ENCODE measurements around the gene CBLB. TPM values are rescaled to one million over a fixed set of nuclear protein-coding genes. Genes with fewer than 3 reads are reported as not detected.

The CBLB gene
- total RNA-seq, 2 donors from 2014 or later, result 20.2 to 34.5 TPM

DNA sequence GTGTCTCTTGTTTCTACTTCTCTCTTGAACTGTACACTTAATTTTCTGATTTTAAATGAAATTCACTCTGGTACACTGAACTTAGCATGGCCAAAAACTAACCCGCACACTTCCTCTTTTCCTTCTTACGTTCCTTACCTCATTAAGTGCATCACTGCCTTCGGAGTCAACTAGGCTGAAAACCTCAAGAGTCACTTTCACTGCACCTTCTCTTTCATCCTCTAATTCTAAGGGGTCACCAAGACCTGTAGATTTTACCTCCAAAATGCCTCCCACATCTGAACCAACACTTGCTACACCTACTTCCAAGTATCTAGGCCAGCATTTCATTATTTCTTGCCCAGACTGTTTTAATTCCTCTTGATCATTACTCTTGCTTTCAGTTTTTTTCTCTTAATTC is 6.6 kb downstream of the CBLB start:
- H3K4me1 ChIP-seq, result no peaks in the 10 kb centered on the region
- H3K27me3 ChIP-seq, result no peaks in the 10 kb centered on the region
- H3K36me3 ChIP-seq, result no peaks in the 10 kb centered on the region
- H3K27ac ChIP-seq, result no peak overlapping the region
- no peak for DNase-seq
- intact Hi-C loops (cut with DNase I), result loop anchor here (10.0 kb wide), 1 partner anchor 117 kb away; no protein-coding TSS in a partner anchor
- TF ChIP-seq, protein P1, sequence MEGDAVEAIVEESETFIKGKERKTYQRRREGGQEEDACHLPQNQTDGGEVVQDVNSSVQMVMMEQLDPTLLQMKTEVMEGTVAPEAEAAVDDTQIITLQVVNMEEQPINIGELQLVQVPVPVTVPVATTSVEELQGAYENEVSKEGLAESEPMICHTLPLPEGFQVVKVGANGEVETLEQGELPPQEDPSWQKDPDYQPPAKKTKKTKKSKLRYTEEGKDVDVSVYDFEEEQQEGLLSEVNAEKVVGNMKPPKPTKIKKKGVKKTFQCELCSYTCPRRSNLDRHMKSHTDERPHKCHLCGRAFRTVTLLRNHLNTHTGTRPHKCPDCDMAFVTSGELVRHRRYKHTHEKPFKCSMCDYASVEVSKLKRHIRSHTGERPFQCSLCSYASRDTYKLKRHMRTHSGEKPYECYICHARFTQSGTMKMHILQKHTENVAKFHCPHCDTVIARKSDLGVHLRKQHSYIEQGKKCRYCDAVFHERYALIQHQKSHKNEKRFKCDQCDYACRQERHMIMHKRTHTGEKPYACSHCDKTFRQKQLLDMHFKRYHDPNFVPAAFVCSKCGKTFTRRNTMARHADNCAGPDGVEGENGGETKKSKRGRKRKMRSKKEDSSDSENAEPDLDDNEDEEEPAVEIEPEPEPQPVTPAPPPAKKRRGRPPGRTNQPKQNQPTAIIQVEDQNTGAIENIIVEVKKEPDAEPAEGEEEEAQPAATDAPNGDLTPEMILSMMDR (IDR thresholded peaks at IDR 0.05), result no peak
- no peaks in the 10 kb centered on the region for H3K9me3 ChIP-seq
- no peak overlapping the region for H3K4me3 ChIP-seq
- H3K9ac ChIP-seq (ENCODE audit: low read depth in 2 of 2, low read length in 2 of 2), result no peak overlapping the region

DNA sequence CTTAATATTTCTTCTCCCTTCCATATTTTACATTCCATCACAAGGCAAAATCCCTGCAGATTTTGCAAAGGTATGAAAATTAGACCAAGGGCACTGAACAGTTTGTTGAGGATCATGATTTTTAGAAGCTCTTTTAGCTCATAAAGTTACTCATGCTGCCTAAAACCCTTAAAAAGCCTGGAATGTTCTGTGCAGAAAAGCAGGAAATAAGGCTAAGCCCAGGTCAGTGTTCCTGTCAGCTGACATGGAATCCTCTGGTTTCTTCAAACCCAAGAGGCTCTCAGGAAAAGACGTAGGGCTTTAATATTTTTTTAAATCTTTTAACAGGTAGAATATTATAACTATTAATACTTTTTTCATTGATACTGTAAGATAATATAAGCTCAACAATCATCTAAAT is 8.2 kb downstream of the CBLB start:
- no peak overlapping the region for H3K27ac ChIP-seq
- intact Hi-C loops (cut with DNase I), result loop anchor here (10.0 kb wide), 1 partner anchor 116 kb away; no protein-coding TSS in a partner anchor
- no peak overlapping the region for H3K4me3 ChIP-seq
- H3K36me3 ChIP-seq, result no peaks in the 10 kb centered on the region
- H3K9ac ChIP-seq (ENCODE audit: low read depth in 2 of 2, low read length in 2 of 2), result no peak overlapping the region
- H3K9me3 ChIP-seq, result no peaks in the 10 kb centered on the region
- DNase-seq, result no peak
- no peaks in the 10 kb centered on the region for H3K4me1 ChIP-seq
- no peaks in the 10 kb centered on the region for H3K27me3 ChIP-seq
- TF ChIP-seq, protein P1 (IDR thresholded peaks at IDR 0.05), result no peak

DNA sequence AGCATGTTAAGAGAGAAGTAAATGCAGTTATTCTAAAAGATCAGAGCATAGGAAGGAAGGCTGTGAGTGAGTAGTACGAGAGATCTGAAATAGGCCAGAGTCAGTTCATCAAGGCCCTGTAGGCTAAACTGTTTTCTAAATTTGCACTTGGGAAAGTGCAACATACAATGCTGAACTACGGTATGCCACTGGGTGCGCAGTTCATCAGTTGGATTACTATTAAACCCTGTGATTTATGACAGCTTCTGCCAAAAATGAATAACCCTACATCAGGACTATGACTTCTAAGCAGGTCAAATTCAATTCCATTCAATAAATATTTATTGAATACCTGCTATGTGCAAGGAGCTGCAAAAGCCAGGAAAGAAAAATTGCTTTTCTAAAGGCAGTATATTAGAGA is 10.8 kb downstream of the CBLB start:
- H3K9ac ChIP-seq (ENCODE audit: low read depth in 2 of 2, low read length in 2 of 2), result no peak overlapping the region
- intact Hi-C loops (cut with DNase I), result no loop called here
- no peaks in the 10 kb centered on the region for H3K9me3 ChIP-seq
- H3K36me3 ChIP-seq, result peaks cover 2% of the 10 kb centered on the region
- H3K4me3 ChIP-seq, result no peak overlapping the region
- no peak for DNase-seq
- H3K27ac ChIP-seq, result no peak overlapping the region
- H3K27me3 ChIP-seq, result no peaks in the 10 kb centered on the region
- no peaks in the 10 kb centered on the region for H3K4me1 ChIP-seq
- TF ChIP-seq, protein P1 (IDR thresholded peaks at IDR 0.05), result no peak

DNA sequence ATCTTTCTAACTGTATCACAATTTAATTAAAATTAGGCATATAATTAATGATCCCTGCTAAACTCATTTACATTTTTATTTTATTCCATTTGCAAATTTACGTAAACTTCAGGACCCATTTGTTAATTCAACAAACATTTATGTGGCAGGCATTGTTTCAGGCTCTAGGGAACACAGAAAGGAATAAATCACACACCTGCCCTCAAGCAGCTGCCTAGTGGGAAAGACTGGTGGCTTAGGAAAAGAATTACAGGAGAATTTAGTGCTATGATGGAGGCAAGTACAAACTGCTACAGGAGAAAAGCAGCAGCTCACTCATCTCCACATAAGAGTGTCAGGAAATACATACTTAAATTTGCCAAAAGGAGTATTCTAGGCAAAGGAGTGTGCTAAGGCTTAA is 11.2 kb downstream of the CBLB start:
- H3K36me3 ChIP-seq, result peaks cover 3% of the 10 kb centered on the region
- intact Hi-C loops (cut with DNase I), result no loop called here
- H3K4me3 ChIP-seq, result no peak overlapping the region
- no peak overlapping the region for H3K9ac ChIP-seq (ENCODE audit: low read depth in 2 of 2, low read length in 2 of 2)
- no peak for DNase-seq
- no peaks in the 10 kb centered on the region for H3K27me3 ChIP-seq
- H3K4me1 ChIP-seq, result no peaks in the 10 kb centered on the region
- H3K9me3 ChIP-seq, result no peaks in the 10 kb centered on the region
- H3K27ac ChIP-seq, result no peak overlapping the region
- TF ChIP-seq, protein P1 (IDR thresholded peaks at IDR 0.05), result no peak

DNA sequence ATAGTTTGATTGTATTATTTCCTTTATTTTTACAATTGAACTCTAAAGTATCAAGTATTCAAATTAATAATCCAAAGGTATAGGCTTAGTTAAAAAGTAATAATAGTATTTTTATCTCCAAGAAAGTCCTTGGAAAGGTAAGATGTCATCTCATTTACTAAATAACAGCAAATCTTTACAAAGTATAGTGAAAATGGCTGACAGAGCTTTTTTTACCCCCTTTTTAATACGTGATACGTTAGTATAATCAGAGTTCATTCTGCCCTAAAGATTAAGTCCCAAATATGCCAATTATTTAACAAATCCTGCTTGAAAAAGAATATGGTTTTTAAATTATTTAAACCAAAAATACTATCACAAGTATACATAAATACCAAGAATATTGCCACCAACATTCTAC is 12.2 kb downstream of the CBLB start:
- no peak overlapping the region for H3K27ac ChIP-seq
- no peak overlapping the region for H3K9ac ChIP-seq (ENCODE audit: low read depth in 2 of 2, low read length in 2 of 2)
- H3K9me3 ChIP-seq, result no peaks in the 10 kb centered on the region
- no peaks in the 10 kb centered on the region for H3K4me1 ChIP-seq
- TF ChIP-seq, protein P1 (IDR thresholded peaks at IDR 0.05), result no peak
- H3K27me3 ChIP-seq, result no peaks in the 10 kb centered on the region
- intact Hi-C loops (cut with DNase I), result no loop called here
- peaks cover 3% of the 10 kb centered on the region for H3K36me3 ChIP-seq
- H3K4me3 ChIP-seq, result no peak overlapping the region
- DNase-seq, result no peak

Measured in colonic mucosa (tissue), 4 donors.